Posterior cingulate gyrus (tissue), 11 donors: ENCODE data around the gene PRKAG2.

Experiments used
- DNase-seq, 10 donors: peaks; one replicate each; pipeline versions ENCODE4 v3.0.0 to v3.0.0-alpha.2; 2020 to 2021; ENCODE audit warnings: mixed read lengths in 3 of 10
- intact Hi-C: fragments of 100-400 bp; cut with DNase I; formaldehyde crosslinking; loops from one replicate; pipeline ENCODE4 v1.15.1; 2023

Gene PRKAG2

GRCh38 chr7:151697942-151698341 is 179.0 kb downstream of the PRKAG2 start:
- intact Hi-C loops: no loop called here
- peak in 1 of 10 donors; percentile 47 for DNase-seq

- intact Hi-C loops: no loop called here
- DNase-seq: peak in 1 of 10 donors; percentile 27
These were observed 179.4 kb downstream of the PRKAG2 start for GRCh38 chr7:151697515-151697895.

GRCh38 chr7:151696721-151697514 is 180.0 kb downstream of the PRKAG2 start:
- intact Hi-C loops: no loop called here
- DNase-seq: peak in 1 of 10 donors; percentile 53

GRCh38 chr7:151695951-151696541 is 180.9 kb downstream of the PRKAG2 start:
- peak in 4 of 10 donors; percentile 28 to 85 (median 56) for DNase-seq
- intact Hi-C loops: no loop called here

GRCh38 chr7:151694828-151695580 is 181.9 kb downstream of the PRKAG2 start:
- DNase-seq: peak in 1 of 10 donors; percentile 24

GRCh38 chr7:151694441-151694827 is 182.5 kb downstream of the PRKAG2 start:
- no peak for DNase-seq
- intact Hi-C loops: no loop called here

More at GRCh38 chr7:151694828-151695580, 181.9 kb downstream of the PRKAG2 start:
- intact Hi-C loops: no loop called here

GRCh38 chr7:151693140-151693539 is 183.8 kb downstream of the PRKAG2 start:
- intact Hi-C loops: no loop called here
- DNase-seq: peak in 1 of 10 donors; percentile 30

- DNase-seq: peak in 1 of 10 donors; percentile 47
- intact Hi-C loops: no loop called here
These were observed 184.2 kb downstream of the PRKAG2 start for GRCh38 chr7:151692721-151693120.

- DNase-seq: no peak
- intact Hi-C loops: no loop called here
These were observed 185.5 kb downstream of the PRKAG2 start for GRCh38 chr7:151691449-151691848.

- intact Hi-C loops: no loop called here
- peak in 1 of 10 donors; percentile 42 for DNase-seq
These were observed 186.3 kb downstream of the PRKAG2 start for GRCh38 chr7:151690606-151691005.

GRCh38 chr7:151689196-151689971 is 187.5 kb downstream of the PRKAG2 start:
- peak; percentile 31 to 94 (median 68) for DNase-seq
- intact Hi-C loops: no loop called here

GRCh38 chr7:151688236-151688780 is 188.6 kb downstream of the PRKAG2 start:
- intact Hi-C loops: no loop called here
- peak in 1 of 10 donors; percentile 61 for DNase-seq

GRCh38 chr7:151687523-151688235 is 189.2 kb downstream of the PRKAG2 start:
- DNase-seq: peak in 1 of 10 donors; percentile 56
- intact Hi-C loops: no loop called here

GRCh38 chr7:151686826-151687225 is 190.1 kb downstream of the PRKAG2 start:
- DNase-seq: no peak
- intact Hi-C loops: no loop called here

- intact Hi-C loops: no loop called here
- DNase-seq: peak in 1 of 10 donors; percentile 51
These were observed 190.7 kb downstream of the PRKAG2 start for GRCh38 chr7:151686016-151686766.

GRCh38 chr7:151684408-151685175 is 192.3 kb downstream of the PRKAG2 start:
- intact Hi-C loops: no loop called here
- DNase-seq: peak in 1 of 10 donors; percentile 65

GRCh38 chr7:151683615-151684407 is 193.1 kb downstream of the PRKAG2 start:
- peak in 2 of 10 donors; percentile 69 to 75 for DNase-seq
- intact Hi-C loops: no loop called here
